Panc1 (cell line): ENCODE data around the gene CDH13. TPM values are rescaled to one million over a fixed set of nuclear protein-coding genes. Genes with fewer than 3 reads are reported as not detected.

ENCODE experiments used
- ATAC-seq: fragments of 200-7000 bp; cut with Tn5 transposase; 2 replicates; pipeline ENCODE4 v1.9.1; 2020; ENCODE audit warnings: mild to moderate bottlenecking, moderate library complexity
- BruUV-seq: library from RNA; stranded (reverse); fragments of 400-500 nt; replicated peaks from 2 replicates; lab custom pipeline; 2021; lab: Mats Ljungman, UMichigan
- CTCF ChIA-PET: fragments of 300-600 bp; sonication (Branson Sonifier 250); formaldehyde crosslinking; loops from one replicate; lab custom pipeline; 2022; ENCODE audit warnings: antibody characterized with exemption; lab: Charles Lee
- POLR2A ChIA-PET: fragments of 300-600 bp; sonication (Branson Sonifier 250); formaldehyde crosslinking; loops from one replicate; lab custom pipeline; 2022; ENCODE audit warnings: antibody characterized with exemption; lab: Charles Lee
- DNase-seq: peaks from one replicate; pipeline ENCODE4 v3.0.0-alpha.2; 2010; ENCODE audit warnings: low read depth, low spot score
- H3K27ac ChIP-seq: 2 replicates; pipeline ENCODE4 v1.5.1; 2011; ENCODE audit warnings: mild to moderate bottlenecking, low read length, inconsistent platforms
- H3K27me3 ChIP-seq: fragments of 200-500 bp; sonication (Bioruptor generic); 2 replicates; pipeline ENCODE4 v1.6.0; 2014; ENCODE audit warnings: low read length, inconsistent platforms; ENCODE audit not compliant: control insufficient read depth, insufficient read depth
- H3K36me3 ChIP-seq: fragments of 200-500 bp; sonication (Bioruptor generic); 2 replicates; pipeline ENCODE4 v1.5.1; 2014; ENCODE audit warnings: inconsistent platforms, mild to moderate bottlenecking, low read length, moderate library complexity; ENCODE audit not compliant: control insufficient read depth, insufficient read depth
- H3K4me1 ChIP-seq: 2 replicates; pipeline ENCODE4 v1.5.1; 2011; ENCODE audit warnings: inconsistent platforms, mild to moderate bottlenecking, low read length, moderate library complexity; ENCODE audit not compliant: control insufficient read depth, insufficient read depth
- H3K4me3 ChIP-seq, 2 experiments: 2 replicates each; pipeline ENCODE4 v1.5.1; 2011 to 2012; ENCODE audit warnings: low read depth in 2 of 2, low read length in 2 of 2, mild to moderate bottlenecking in 2 of 2, inconsistent platforms in 1 of 2, moderate library complexity in 1 of 2
- H3K9me3 ChIP-seq: fragments of 200-500 bp; sonication (Bioruptor generic); 2 replicates; pipeline ENCODE4 v1.5.1; 2014; ENCODE audit warnings: low read depth, mild to moderate bottlenecking, inconsistent platforms, low read length, moderate library complexity; ENCODE audit not compliant: control insufficient read depth, insufficient read depth
- CTCF ChIP-seq: fragments of 450-650 bp; IDR thresholded peaks from 2 replicates; pipeline ENCODE4 v1.5.1; 2017; ENCODE audit warnings: mild to moderate bottlenecking
- POLR2AphosphoS5 ChIP-seq: IDR thresholded peaks from 2 replicates; pipeline ENCODE4 v1.6.1; 2012; ENCODE audit warnings: mild to moderate bottlenecking, low read depth, low read length, moderate library complexity
- SIN3A ChIP-seq: IDR thresholded peaks from 2 replicates; pipeline ENCODE4 v1.6.1; 2012; ENCODE audit warnings: low read depth, mild to moderate bottlenecking, low read length, moderate library complexity, borderline replicate concordance; ENCODE audit not compliant: insufficient read depth
- TCF7L2 ChIP-seq: IDR thresholded peaks from 2 replicates; pipeline ENCODE4 v1.6.1; 2011; ENCODE audit warnings: mild to moderate bottlenecking, low read depth, low read length, inconsistent platforms
- in situ Hi-C: cut with HindIII; loops from 2 replicates; pipeline ENCODE4 v1.10.0; 2016; ENCODE audit warnings: low sequenced_read_pairs, low pct_unique_long_range_greater_than_20kb
- intact Hi-C: fragments of 100-400 bp; cut with micrococcal nuclease; formaldehyde crosslinking; loops from one replicate; pipeline ENCODE4 v1.10.0; 2022; ENCODE audit not compliant: unreplicated experiment
- total RNA-seq: library from RNA; stranded (reverse); gene quantifications from one replicate; pipeline ENCODE4 v1.2.1, GENCODE V29; 2021; ENCODE audit not compliant: unreplicated experiment
- TF ChIP-seq, protein P1 (sequence below), 2 experiments: IDR thresholded peaks; 2 replicates each; pipeline ENCODE4 v1.6.1; 2011 to 2012; ENCODE audit warnings: low read depth in 2 of 2, control low read depth in 1 of 2, low read length in 1 of 2, mild to moderate bottlenecking in 1 of 2, moderate library complexity in 1 of 2; ENCODE audit not compliant: insufficient read depth in 1 of 2

Gene CDH13
- total RNA-seq, 1 experiment from 2014 or later, result not detected

- DNase-seq (no peak), ATAC-seq (no peak)
- Histone ChIP-seq H3K36me3 (no peaks in the 10 kb centered on the region), H3K27me3 (no peaks in the 10 kb centered on the region; the same call in 1 of the 2 replicates), H3K27ac (no peak overlapping the region), H3K4me1 (no peaks in the 10 kb centered on the region), H3K9me3 (no peaks in the 10 kb centered on the region), H3K4me3 (no peak overlapping the region)
- in situ Hi-C loops (no loop called here), intact Hi-C loops (no loop called here)
- ChIA-PET CTCF (no interaction called here), POLR2A (no interaction called here)
- no peak for TF ChIP-seq CTCF
- TF ChIP-seq TCF7L2, result no peak
- TF ChIP-seq, protein P1, sequence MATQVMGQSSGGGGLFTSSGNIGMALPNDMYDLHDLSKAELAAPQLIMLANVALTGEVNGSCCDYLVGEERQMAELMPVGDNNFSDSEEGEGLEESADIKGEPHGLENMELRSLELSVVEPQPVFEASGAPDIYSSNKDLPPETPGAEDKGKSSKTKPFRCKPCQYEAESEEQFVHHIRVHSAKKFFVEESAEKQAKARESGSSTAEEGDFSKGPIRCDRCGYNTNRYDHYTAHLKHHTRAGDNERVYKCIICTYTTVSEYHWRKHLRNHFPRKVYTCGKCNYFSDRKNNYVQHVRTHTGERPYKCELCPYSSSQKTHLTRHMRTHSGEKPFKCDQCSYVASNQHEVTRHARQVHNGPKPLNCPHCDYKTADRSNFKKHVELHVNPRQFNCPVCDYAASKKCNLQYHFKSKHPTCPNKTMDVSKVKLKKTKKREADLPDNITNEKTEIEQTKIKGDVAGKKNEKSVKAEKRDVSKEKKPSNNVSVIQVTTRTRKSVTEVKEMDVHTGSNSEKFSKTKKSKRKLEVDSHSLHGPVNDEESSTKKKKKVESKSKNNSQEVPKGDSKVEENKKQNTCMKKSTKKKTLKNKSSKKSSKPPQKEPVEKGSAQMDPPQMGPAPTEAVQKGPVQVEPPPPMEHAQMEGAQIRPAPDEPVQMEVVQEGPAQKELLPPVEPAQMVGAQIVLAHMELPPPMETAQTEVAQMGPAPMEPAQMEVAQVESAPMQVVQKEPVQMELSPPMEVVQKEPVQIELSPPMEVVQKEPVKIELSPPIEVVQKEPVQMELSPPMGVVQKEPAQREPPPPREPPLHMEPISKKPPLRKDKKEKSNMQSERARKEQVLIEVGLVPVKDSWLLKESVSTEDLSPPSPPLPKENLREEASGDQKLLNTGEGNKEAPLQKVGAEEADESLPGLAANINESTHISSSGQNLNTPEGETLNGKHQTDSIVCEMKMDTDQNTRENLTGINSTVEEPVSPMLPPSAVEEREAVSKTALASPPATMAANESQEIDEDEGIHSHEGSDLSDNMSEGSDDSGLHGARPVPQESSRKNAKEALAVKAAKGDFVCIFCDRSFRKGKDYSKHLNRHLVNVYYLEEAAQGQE (IDR thresholded peaks at IDR 0.05; ENCODE audit: insufficient read depth in 1 of 2, low read depth in 2 of 2, low read length in 1 of 2), result no peak
- no TSS peak for BruUV-seq
Observed at GRCh38 chr16:83392743-83393142, 766.0 kb downstream of the CDH13 start.

DNA sequence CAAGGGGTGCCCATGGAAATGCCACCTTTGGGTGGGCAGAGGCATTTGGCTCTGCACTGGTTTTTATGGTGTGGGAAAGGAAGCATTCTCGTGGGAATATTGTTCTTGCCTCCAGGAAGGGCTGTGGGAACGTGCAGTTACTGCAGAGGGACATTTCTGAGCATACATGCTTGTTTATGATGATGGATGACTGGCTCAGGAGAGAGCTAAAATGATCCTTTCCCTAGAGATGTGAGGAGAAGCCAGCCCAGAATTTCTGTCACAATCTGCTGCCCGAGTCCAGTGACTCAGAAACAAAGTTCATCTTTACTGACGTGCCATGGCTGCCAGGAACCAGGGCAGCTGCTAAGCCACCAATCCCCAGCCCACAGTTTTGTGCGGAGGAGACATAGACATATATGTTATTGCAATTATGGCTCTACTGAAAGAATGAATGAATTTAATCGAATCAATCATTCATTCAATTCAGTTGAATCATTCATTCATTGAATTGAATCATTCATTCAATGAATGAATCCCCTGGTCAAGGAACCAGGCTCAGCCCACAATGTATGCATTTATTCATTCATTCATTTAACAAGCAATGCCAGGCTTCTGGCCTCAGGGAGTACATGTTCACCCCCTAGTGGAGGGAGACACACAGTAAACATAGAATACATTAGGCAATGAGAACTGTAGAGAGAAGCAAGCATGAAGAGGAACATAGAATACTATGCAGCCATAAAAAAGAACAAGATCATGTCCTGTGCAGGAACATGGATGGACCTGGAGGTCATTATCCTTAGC, 766.6 kb downstream of the CDH13 start:
- Histone ChIP-seq H3K4me1 (no peaks in the 10 kb centered on the region), H3K27me3 (no peaks in the 10 kb centered on the region; the same call in 1 of the 2 replicates), H3K4me3 (no peak overlapping the region), H3K9me3 (no peaks in the 10 kb centered on the region), H3K27ac (no peak overlapping the region), H3K36me3 (no peaks in the 10 kb centered on the region)
- no peak for TF ChIP-seq SIN3A
- TF ChIP-seq, protein P1 (IDR thresholded peaks at IDR 0.05; ENCODE audit: insufficient read depth in 1 of 2, low read depth in 2 of 2, low read length in 1 of 2), result no peak
- no peak for TF ChIP-seq CTCF
- no peak for TF ChIP-seq POLR2AphosphoS5
- no peak for TF ChIP-seq TCF7L2
- ATAC-seq (no peak), DNase-seq (no peak)
- ChIA-PET CTCF (no interaction called here), POLR2A (no interaction called here)
- intact Hi-C loops (no loop called here), in situ Hi-C loops (no loop called here)
- BruUV-seq, result no TSS peak
